H1 (cell line): Measurements from ENCODE around the gene CDKN1A.

Source experiments
- ASH2L ChIP-seq: fragments of 200-600, 300-600 bp; sonication (generic); IDR thresholded peaks from one replicate; pipeline ENCODE4 v1.7.1; 2017; ENCODE audit warnings: low read length
- BRCA1 ChIP-seq: IDR thresholded peaks from 2 replicates; pipeline ENCODE4 v1.6.1; 2012; ENCODE audit warnings: low read depth, low read length, improper control_type of control experiment
- CEBPB ChIP-seq: IDR thresholded peaks from 2 replicates; pipeline ENCODE4 v1.6.1; 2012; ENCODE audit warnings: low read depth, low read length
- FOSL1 ChIP-seq: IDR thresholded peaks from 2 replicates; pipeline ENCODE4 v1.6.1; 2011; ENCODE audit warnings: mild to moderate bottlenecking, low read depth, low read length, moderate library complexity; ENCODE audit not compliant: insufficient read depth
- MAFK ChIP-seq: IDR thresholded peaks from 2 replicates; pipeline ENCODE4 v1.6.1; 2012; ENCODE audit warnings: low read depth, mild to moderate bottlenecking, improper control_type of control experiment, low read length
- POLR2A ChIP-seq, 2 experiments: IDR thresholded peaks; 1 replicate in 1 of 2; 2 replicates in 1 of 2; pipeline ENCODE4 v1.6.1; 2011; ENCODE audit warnings: low read depth in 2 of 2, low read length in 2 of 2, mild to moderate bottlenecking in 2 of 2; ENCODE audit errors: control extremely low read depth in 1 of 2
- RAD21 ChIP-seq, 2 experiments: IDR thresholded peaks in 1 of 2; conservative IDR thresholded peaks in 1 of 2; 2 replicates each; pipeline ENCODE4 v1.6.1; 2011; ENCODE audit warnings: low read depth in 2 of 2, low read length in 2 of 2, improper control_type of control experiment in 1 of 2, inconsistent platforms in 1 of 2, mild to moderate bottlenecking in 1 of 2, moderate library complexity in 1 of 2
- SIRT6 ChIP-seq: IDR thresholded peaks from one replicate; pipeline ENCODE4 v1.7.1; 2012; ENCODE audit warnings: low read length, inconsistent platforms
- TF ChIP-seq, protein P1 (sequence below), 3 experiments: IDR thresholded peaks; 1 replicate in 2 of 3; 2 replicates in 1 of 3; pipeline versions ENCODE4 v1.5.1 to v1.6.1; 2011; ENCODE audit warnings: low read length in 3 of 3, mild to moderate bottlenecking in 3 of 3, inconsistent platforms in 2 of 3, low read depth in 1 of 3, moderate library complexity in 1 of 3; ENCODE audit not compliant: insufficient read depth in 1 of 3; ENCODE audit errors: control extremely low read depth in 1 of 3

- TF ChIP-seq FOSL1 (no peak), BRCA1 (no peak), RAD21 (IDR thresholded peaks at IDR 0.05 in 1 of 2, conservative IDR thresholded peaks at IDR 0.05 in 1 of 2; ENCODE audit: low read depth in 2 of 2, low read length in 2 of 2) (no peak), CEBPB (peak; percentile 55; the same call in 1 of the 2 replicates), POLR2A (IDR thresholded peaks at IDR 0.05; ENCODE audit: control extremely low read depth in 1 of 2, low read depth in 2 of 2, low read length in 2 of 2) (no peak), MAFK (no peak), SIRT6 (no peak), ASH2L (no peak)
- TF ChIP-seq, protein P1, sequence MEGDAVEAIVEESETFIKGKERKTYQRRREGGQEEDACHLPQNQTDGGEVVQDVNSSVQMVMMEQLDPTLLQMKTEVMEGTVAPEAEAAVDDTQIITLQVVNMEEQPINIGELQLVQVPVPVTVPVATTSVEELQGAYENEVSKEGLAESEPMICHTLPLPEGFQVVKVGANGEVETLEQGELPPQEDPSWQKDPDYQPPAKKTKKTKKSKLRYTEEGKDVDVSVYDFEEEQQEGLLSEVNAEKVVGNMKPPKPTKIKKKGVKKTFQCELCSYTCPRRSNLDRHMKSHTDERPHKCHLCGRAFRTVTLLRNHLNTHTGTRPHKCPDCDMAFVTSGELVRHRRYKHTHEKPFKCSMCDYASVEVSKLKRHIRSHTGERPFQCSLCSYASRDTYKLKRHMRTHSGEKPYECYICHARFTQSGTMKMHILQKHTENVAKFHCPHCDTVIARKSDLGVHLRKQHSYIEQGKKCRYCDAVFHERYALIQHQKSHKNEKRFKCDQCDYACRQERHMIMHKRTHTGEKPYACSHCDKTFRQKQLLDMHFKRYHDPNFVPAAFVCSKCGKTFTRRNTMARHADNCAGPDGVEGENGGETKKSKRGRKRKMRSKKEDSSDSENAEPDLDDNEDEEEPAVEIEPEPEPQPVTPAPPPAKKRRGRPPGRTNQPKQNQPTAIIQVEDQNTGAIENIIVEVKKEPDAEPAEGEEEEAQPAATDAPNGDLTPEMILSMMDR (IDR thresholded peaks at IDR 0.05; ENCODE audit: control extremely low read depth in 1 of 3, insufficient read depth in 1 of 3, low read depth in 1 of 3, low read length in 3 of 3) = no peak
Observed at GRCh38 chr6:36649701-36650484, 28.6 kb upstream of the CDKN1A start.
